ENCODE data around the gene SCUBE3.

SCUBE3 gene

GRCh38 chr6:35234901-35235300 is 21.1 kb downstream of the SCUBE3 start:
- TF ChIP-seq CTCF (IDR thresholded peaks at IDR 0.05; ENCODE audit: control extremely low read depth, extremely low read depth, low read depth, missing control alignments) = no peak
- POLR2A ChIA-PET = interaction anchor here (0.6 to 0.7 kb wide), 2 partner anchors 66 to 305 kb away, joined by 3 read pairs; no protein-coding TSS in a partner anchor
- CTCF ChIA-PET = interaction anchor here (1.2 to 3.4 kb wide), 2 partner anchors 30 to 32 kb away, joined by 3 to 13 read pairs; no protein-coding TSS in a partner anchor
- no peak for DNase-seq (ENCODE audit: extremely low spot score)

- CTCF ChIA-PET = interaction anchor here (0.7 to 7.1 kb wide), 4 partner anchors 31 to 249 kb away, joined by 3 to 73 read pairs (median 8); no protein-coding TSS in a partner anchor
- no peak for DNase-seq (ENCODE audit: extremely low spot score)
- POLR2A ChIA-PET = no interaction called here
- TF ChIP-seq CTCF (IDR thresholded peaks at IDR 0.05; ENCODE audit: control extremely low read depth, extremely low read depth, low read depth, missing control alignments) = no peak
These were observed 22.5 kb downstream of the SCUBE3 start for GRCh38 chr6:35236223-35236622.

- POLR2A ChIA-PET = no interaction called here
- CTCF ChIA-PET = interaction anchor here (0.8 to 7.1 kb wide), 4 partner anchors 16 to 250 kb away, joined by 3 to 73 read pairs (median 23); no protein-coding TSS in a partner anchor
- DNase-seq (ENCODE audit: extremely low spot score) = no peak
- TF ChIP-seq CTCF (IDR thresholded peaks at IDR 0.05; ENCODE audit: control extremely low read depth, extremely low read depth, low read depth, missing control alignments) = no peak
These were observed 23.7 kb downstream of the SCUBE3 start for GRCh38 chr6:35237476-35237875.

- no peak for DNase-seq (ENCODE audit: extremely low spot score)
- POLR2A ChIA-PET = no interaction called here
- TF ChIP-seq CTCF (IDR thresholded peaks at IDR 0.05; ENCODE audit: control extremely low read depth, extremely low read depth, low read depth, missing control alignments) = no peak
- CTCF ChIA-PET = interaction anchor here (3.6 to 7.1 kb wide), 5 partner anchors 8 to 252 kb away, joined by 23 to 79 read pairs (median 43); partner anchors contain the start of gene SCUBE3
These were observed 25.1 kb downstream of the SCUBE3 start for GRCh38 chr6:35238843-35239289.

DNA sequence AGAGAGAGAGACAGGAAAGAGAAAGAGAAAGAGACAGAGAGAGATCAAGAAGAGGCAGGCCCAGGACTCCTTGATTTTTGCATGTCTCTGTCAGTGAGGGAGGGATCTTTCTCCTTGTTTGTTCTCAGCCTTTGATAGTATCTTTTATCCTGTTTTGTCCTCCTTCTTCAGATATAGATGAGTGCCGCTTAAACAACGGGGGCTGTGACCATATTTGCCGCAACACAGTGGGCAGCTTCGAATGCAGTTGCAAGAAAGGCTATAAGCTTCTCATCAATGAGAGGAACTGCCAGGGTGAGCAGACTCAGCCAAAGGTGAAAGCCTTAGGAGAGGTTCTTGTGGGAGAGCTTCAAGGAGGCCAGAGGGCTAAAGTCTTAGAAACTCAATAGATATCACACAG is 25.8 kb downstream of the SCUBE3 start:
- POLR2A ChIA-PET = no interaction called here
- DNase-seq (ENCODE audit: extremely low spot score) = no peak
- TF ChIP-seq CTCF (IDR thresholded peaks at IDR 0.05; ENCODE audit: control extremely low read depth, extremely low read depth, low read depth, missing control alignments) = no peak
- CTCF ChIA-PET = interaction anchor here (1.0 to 7.1 kb wide), 18 partner anchors 9 to 939 kb away, joined by 3 to 79 read pairs (median 16); partner anchors contain the start of genes SCUBE3 and ZNF76

DNA sequence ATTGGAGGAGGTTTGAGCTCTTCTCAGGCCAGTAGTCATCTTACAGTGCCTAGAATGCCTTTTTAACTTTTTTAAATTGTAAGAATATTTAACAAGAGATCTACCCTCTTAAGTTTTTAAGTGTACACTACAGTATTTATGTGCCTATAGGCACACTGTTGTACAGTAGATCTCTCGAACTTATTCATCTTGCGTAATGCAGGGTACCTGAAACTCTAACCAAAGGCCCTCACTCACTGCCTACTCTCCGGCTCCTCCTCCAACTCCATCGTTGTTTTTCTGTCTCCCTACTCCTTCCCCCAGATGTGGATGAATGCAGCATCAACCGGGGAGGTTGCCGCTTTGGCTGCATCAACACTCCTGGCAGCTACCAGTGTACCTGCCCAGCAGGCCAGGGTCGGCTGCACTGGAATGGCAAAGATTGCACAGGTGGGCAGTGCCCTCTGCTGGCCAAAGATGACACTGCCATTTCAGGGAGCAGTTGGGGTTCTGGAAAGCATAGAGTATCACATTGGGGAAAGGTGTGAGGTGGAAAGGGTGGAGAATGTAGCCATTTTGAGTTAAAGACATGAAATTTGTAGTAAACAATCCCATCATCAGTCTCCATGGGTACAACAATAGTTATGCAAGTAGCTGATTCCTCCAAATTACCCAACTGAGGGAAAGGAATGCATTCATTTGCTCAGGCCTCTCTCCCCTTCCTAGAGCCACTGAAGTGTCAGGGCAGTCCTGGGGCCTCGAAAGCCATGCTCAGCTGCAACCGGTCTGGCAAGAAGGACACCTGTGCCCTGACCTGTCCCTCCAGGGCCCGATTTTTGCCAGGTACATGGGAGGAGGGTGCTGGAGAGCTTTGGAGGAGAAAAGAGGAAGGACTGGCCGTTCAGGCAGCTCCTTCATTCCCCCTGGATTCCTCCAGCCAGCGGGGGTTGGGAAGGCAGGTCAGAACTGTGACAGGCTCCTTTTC is 27.4 kb downstream of the SCUBE3 start:
- POLR2A ChIA-PET = no interaction called here
- peak; percentile 86 for DNase-seq (ENCODE audit: extremely low spot score)
- CTCF ChIA-PET = interaction anchor here (0.7 to 7.1 kb wide), 53 partner anchors 10 to 1078 kb away, joined by 3 to 79 read pairs (median 4); partner anchors contain the start of genes BLTP3A, DEF6, SCUBE3 and TCP11
- peak; percentile 99 for TF ChIP-seq CTCF (IDR thresholded peaks at IDR 0.05; ENCODE audit: control extremely low read depth, extremely low read depth, low read depth, missing control alignments)

Measured in GM10248 (cell line).